K562 treated with DMSO at 1 percent for 24 hours (cell line): ENCODE data around the gene PFN2. TPM values are rescaled to one million over a fixed set of nuclear protein-coding genes. Genes with fewer than 3 reads are reported as not detected.

Experiments
- total RNA-seq: library from RNA; unstranded; fragments of 300-600 nt; gene quantifications from 2 replicates; pipeline ENCODE4 v1.2.3, GENCODE V29; 2022; ENCODE audit warnings: low read depth; ENCODE audit not compliant: insufficient read depth

PFN2 gene
- not detected in 2 replicates for total RNA-seq

GRCh38 chr3:149970716-149971402, at the start of gene PFN2:
PFN2 (minus strand) TSS chr3:149970895; CDS start chr3:149970856, 39 bp downstream.

Other genes starting within 250 kb of the PFN2 start
- 17.2 and 21.2 TPM in 2 replicates for gene COMMD2, start 218.4 kb downstream of the PFN2 start, total RNA-seq
- gene ANKUB1, start 178.3 kb downstream of the PFN2 start, total RNA-seq = not detected in 2 replicates
- gene RNF13, start 157.7 kb downstream of the PFN2 start, total RNA-seq = 10.6 and 14.8 TPM in 2 replicates